ENCODE data around the gene MDM2.

DNA sequence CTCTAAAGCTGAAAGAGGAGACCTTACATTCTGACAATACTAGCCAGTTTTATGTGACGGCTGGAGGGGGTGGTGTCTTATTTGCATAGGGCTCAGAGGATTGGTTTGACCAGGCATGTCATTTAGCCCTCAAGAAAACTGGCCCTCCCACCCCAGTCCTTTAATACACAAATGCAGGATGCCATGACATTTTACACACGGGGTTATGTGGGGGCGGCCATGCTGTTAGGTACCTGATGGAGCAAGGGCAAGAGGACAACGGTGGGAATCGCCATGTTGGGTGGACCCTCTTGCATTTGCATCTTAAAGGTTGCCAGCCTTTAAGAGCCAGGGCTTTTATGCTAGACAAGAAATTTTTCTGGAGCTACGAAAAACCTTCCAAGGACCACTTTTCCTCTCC lies 23.3 kb downstream of the MDM2 start:
- TF ChIP-seq EZH2 (IDR thresholded peaks at IDR 0.05; ENCODE audit: insufficient read depth, poor library complexity, severe bottlenecking) (no peak), EZH2phosphoT487 (IDR thresholded peaks at IDR 0.05; ENCODE audit: insufficient read depth, low read depth) (no peak)
